Measurements from ENCODE around the gene CCDC24. TPM values are rescaled to one million over a fixed set of nuclear protein-coding genes. Genes with fewer than 3 reads are reported as not detected.

The CCDC24 gene
- total and polyA plus RNA-seq, 2 of the 13 experiments (the other 11 are each of a cell fraction or from before 2014, with no cell fraction given), result 1.4 to 2.9 TPM

DNA sequence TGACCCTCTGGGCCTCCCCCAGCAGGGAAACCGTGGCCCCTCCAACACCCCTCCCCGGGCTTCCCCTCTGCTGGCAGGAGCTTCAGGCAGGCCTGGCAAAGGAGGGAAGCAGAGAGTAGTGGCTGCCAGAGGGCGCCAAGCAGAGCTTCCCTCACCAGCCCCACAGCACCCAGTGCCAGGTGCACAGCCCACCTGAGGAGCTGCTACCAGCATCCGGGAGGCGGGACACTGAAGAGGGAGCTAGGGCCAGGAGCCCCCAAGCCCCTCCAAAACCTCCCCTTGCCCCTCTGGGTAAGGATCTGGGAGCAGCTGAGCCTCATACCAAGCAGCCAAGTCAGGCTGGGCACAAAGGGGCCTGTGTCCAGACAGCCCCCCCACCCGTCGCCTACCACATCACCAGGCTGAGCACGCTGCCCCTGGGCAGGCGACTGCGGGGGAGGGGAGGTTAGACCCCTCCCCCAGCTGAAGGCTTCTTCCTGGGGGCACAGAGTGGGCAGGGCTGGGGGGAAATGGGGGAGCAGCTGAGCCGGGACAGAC lies 19.6 kb downstream of the CCDC24 start (continued):
- TF ChIP-seq, protein P1, sequence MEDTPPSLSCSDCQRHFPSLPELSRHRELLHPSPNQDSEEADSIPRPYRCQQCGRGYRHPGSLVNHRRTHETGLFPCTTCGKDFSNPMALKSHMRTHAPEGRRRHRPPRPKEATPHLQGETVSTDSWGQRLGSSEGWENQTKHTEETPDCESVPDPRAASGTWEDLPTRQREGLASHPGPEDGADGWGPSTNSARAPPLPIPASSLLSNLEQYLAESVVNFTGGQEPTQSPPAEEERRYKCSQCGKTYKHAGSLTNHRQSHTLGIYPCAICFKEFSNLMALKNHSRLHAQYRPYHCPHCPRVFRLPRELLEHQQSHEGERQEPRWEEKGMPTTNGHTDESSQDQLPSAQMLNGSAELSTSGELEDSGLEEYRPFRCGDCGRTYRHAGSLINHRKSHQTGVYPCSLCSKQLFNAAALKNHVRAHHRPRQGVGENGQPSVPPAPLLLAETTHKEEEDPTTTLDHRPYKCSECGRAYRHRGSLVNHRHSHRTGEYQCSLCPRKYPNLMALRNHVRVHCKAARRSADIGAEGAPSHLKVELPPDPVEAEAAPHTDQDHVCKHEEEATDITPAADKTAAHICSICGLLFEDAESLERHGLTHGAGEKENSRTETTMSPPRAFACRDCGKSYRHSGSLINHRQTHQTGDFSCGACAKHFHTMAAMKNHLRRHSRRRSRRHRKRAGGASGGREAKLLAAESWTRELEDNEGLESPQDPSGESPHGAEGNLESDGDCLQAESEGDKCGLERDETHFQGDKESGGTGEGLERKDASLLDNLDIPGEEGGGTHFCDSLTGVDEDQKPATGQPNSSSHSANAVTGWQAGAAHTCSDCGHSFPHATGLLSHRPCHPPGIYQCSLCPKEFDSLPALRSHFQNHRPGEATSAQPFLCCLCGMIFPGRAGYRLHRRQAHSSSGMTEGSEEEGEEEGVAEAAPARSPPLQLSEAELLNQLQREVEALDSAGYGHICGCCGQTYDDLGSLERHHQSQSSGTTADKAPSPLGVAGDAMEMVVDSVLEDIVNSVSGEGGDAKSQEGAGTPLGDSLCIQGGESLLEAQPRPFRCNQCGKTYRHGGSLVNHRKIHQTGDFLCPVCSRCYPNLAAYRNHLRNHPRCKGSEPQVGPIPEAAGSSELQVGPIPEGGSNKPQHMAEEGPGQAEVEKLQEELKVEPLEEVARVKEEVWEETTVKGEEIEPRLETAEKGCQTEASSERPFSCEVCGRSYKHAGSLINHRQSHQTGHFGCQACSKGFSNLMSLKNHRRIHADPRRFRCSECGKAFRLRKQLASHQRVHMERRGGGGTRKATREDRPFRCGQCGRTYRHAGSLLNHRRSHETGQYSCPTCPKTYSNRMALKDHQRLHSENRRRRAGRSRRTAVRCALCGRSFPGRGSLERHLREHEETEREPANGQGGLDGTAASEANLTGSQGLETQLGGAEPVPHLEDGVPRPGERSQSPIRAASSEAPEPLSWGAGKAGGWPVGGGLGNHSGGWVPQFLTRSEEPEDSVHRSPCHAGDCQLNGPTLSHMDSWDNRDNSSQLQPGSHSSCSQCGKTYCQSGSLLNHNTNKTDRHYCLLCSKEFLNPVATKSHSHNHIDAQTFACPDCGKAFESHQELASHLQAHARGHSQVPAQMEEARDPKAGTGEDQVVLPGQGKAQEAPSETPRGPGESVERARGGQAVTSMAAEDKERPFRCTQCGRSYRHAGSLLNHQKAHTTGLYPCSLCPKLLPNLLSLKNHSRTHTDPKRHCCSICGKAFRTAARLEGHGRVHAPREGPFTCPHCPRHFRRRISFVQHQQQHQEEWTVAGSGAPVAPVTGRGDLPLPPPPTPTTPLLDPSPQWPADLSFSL (CRISPR knock-in tag; IDR thresholded peaks at IDR 0.05), result no peak
- TF ChIP-seq SETDB1 (CRISPR knock-in tag; IDR thresholded peaks at IDR 0.05; ENCODE audit: borderline replicate concordance) (no peak), HNRNPLL (IDR thresholded peaks at IDR 0.05; ENCODE audit: low read depth, low read length, poor library complexity, severe bottlenecking) (peak; percentile 30), ZNF337 (CRISPR knock-in tag; IDR thresholded peaks at IDR 0.05; ENCODE audit: borderline replicate concordance, low read depth) (no peak), ZNF138 (CRISPR knock-in tag; IDR thresholded peaks at IDR 0.05; ENCODE audit: low read depth) (no peak), MTA3 (CRISPR knock-in tag; IDR thresholded peaks at IDR 0.05) (no peak), THYN1 (CRISPR knock-in tag; IDR thresholded peaks at IDR 0.05; ENCODE audit: borderline replicate concordance, low read depth) (no peak), AHR (CRISPR knock-in tag; IDR thresholded peaks at IDR 0.05) (no peak)

Measured in HepG2 (cell line).